VCaP (cell line): ENCODE measurements around the gene CALML4.
A peak's percentile ranks its signal among the peaks of the same experiment; 100 is the strongest.
"Not testable (repeated sequence)": the region's sequence is repeated elsewhere in the genome, so short reads cannot be mapped to it uniquely, and the experiment has no call there.

ENCODE experiments used
- H3K27ac ChIP-seq: fragments of 450-650 bp; 2 replicates; pipeline ENCODE4 v1.5.1; 2017
- TF ChIP-seq, protein P1 (sequence below): fragments of 450-650 bp; conservative IDR thresholded peaks from 2 replicates; pipeline ENCODE4 v1.5.1; 2017; ENCODE audit warnings: mild to moderate bottlenecking, moderate library complexity

Gene CALML4

GRCh38 chr15:68214838-68215254, 9.7 kb upstream of the CALML4 start:
- TF ChIP-seq, protein P1, sequence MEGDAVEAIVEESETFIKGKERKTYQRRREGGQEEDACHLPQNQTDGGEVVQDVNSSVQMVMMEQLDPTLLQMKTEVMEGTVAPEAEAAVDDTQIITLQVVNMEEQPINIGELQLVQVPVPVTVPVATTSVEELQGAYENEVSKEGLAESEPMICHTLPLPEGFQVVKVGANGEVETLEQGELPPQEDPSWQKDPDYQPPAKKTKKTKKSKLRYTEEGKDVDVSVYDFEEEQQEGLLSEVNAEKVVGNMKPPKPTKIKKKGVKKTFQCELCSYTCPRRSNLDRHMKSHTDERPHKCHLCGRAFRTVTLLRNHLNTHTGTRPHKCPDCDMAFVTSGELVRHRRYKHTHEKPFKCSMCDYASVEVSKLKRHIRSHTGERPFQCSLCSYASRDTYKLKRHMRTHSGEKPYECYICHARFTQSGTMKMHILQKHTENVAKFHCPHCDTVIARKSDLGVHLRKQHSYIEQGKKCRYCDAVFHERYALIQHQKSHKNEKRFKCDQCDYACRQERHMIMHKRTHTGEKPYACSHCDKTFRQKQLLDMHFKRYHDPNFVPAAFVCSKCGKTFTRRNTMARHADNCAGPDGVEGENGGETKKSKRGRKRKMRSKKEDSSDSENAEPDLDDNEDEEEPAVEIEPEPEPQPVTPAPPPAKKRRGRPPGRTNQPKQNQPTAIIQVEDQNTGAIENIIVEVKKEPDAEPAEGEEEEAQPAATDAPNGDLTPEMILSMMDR: no peak
- H3K27ac ChIP-seq: no peak overlapping the region

DNA sequence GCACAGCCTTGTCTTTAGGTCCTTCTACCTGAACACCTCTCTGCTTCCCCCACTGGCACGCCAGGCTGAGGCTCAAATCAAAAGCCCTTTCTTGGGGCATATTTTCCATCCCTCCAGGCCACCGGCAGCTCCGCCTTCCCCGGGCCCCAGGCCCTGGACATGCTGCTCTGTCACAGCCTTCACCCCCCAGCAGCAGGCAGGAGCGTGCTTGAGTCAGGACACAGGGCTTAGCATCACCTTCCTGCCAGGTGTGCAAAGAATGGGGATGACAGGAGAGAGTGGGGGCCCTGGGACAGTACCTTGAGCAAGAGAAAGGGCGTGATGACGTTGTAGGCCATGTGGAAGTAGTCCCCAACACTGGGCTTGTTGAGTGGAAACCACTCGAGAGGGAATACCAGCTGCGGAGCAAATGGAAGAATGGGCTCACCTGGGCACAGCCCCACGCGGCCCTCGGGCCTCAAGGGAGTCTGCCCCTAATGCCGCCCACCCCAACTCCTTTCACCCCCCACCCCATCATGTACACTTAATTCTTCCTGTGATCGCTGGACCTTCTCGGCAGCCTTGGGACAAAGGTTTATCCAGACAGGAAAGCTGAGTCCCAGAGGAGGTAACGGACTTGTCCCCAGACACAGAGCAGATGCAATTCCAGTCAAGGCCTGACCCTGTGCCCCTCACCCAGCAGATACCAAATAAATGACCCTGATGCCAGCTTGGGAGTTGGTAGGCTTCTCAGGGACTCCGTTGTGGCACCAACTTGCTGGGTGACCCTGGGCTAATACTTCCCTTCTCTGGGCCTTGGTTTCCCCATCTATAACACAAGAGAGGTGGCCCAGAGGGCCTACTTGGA, 9.1 kb upstream of the CALML4 start:
- TF ChIP-seq, protein P1: no peak
- no peak overlapping the region for H3K27ac ChIP-seq

DNA sequence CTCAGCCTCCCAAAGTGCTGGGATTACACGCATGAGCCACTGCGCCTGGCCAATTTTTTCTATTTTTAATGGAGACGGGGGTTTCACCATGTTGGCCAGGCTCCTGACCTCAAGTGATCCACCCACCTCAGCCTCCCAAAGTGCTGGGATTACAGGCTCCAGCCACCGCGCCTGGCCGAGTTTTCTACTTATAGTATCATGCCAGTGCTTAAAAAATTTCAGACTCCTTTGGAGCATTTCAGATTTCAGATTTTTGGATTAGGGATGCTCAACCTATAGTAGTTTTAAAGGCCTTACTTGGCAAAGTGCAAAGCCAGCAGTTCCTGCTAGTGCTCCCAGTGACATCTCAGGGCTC, 8.3 kb upstream of the CALML4 start:
- not testable (repeated sequence) for H3K27ac ChIP-seq

- TF ChIP-seq, protein P1: no peak
- H3K27ac ChIP-seq: no peak overlapping the region
Measured at GRCh38 chr15:68211656-68212320, 6.7 kb upstream of the CALML4 start.

- TF ChIP-seq, protein P1: peak; percentile 96
- peak overlapping the region; percentile 39; the same call in 1 of the 2 replicates for H3K27ac ChIP-seq
Measured at GRCh38 chr15:68210821-68211655, 5.9 kb upstream of the CALML4 start.

- TF ChIP-seq, protein P1: no peak
- H3K27ac ChIP-seq: peak overlapping the region; percentile 39; the same call in 1 of the 2 replicates
Measured at GRCh38 chr15:68210409-68210756, 5.3 kb upstream of the CALML4 start.

DNA sequence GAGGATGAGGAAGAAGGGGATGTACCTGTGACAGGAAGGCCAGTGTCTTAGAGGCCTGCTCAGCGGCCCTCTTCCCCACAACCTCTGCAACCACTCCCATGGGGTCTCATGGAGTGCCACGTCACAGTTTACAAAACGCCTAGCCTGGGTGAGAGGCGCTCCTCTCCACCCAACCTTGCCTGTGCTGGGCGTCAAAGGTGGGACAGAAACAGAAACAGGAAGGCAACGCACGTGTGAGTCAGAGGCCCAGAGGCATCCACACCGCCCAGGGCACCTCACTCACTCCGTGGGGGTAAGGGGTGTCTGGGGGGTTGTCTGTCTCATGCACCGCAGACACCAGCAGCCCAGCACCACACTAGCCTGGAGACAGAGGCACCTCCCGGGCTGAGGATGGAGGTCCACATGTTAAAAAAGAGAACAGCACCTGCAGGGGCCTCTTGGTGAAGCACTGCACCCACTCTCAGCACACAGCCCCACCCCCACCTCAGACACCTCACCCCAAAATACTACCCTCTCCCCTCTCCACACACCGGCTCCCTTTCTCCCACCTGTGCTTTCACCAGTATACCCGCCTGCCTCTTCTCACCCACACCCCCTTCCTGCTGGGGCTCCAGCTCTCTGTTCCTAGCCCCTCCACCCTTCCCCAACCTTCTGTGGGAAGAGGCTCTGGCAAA, 4.7 kb upstream of the CALML4 start:
- peak overlapping the region; percentile 39; the same call in 1 of the 2 replicates for H3K27ac ChIP-seq
- TF ChIP-seq, protein P1: no peak
